Lung (tissue), 12 donors: ENCODE data around the gene TCAIM. TPM values are rescaled to one million over a fixed set of nuclear protein-coding genes. Genes with fewer than 3 reads are reported as not detected.

Experiments
- ATAC-seq: fragments of 200-7000 bp; cut with Tn5 transposase; one replicate; pipeline ENCODE4 v1.9.1; 2020; ENCODE audit warnings: moderate number of reproducible peaks; ENCODE audit not compliant: insufficient read depth, low FRiP score
- DNase-seq, 3 donors: peaks; one replicate each; pipeline ENCODE4 v3.0.0-alpha.2; 2013 to 2017
- H3K27ac ChIP-seq, 2 donors: one replicate each; pipeline ENCODE4 v1.5.1; 2013; ENCODE audit warnings: mild to moderate bottlenecking in 2 of 2, moderate library complexity in 2 of 2, control low read depth in 1 of 2, inconsistent platforms in 1 of 2, low read depth in 1 of 2, low read length in 1 of 2
- H3K27me3 ChIP-seq, 3 donors: one replicate each; pipeline ENCODE4 v1.5.1; 2013; ENCODE audit warnings: low read length in 2 of 3; ENCODE audit not compliant: control insufficient read depth in 3 of 3, insufficient read depth in 3 of 3
- H3K36me3 ChIP-seq, 4 donors: one replicate each; pipeline ENCODE4 v1.5.1; 2013; ENCODE audit warnings: low read length in 4 of 4, mild to moderate bottlenecking in 1 of 4, moderate library complexity in 1 of 4; ENCODE audit not compliant: control insufficient read depth in 4 of 4, insufficient read depth in 4 of 4
- H3K4me1 ChIP-seq, 5 donors: one replicate each; pipeline ENCODE4 v1.5.1; 2013; ENCODE audit warnings: low read length in 5 of 5, mild to moderate bottlenecking in 2 of 5, moderate library complexity in 1 of 5; ENCODE audit not compliant: control insufficient read depth in 5 of 5, insufficient read depth in 5 of 5
- H3K4me3 ChIP-seq: one replicate; pipeline ENCODE4 v1.5.1; 2013; ENCODE audit warnings: mild to moderate bottlenecking, control low read depth, moderate library complexity
- H3K9ac ChIP-seq, 2 donors: one replicate each; pipeline ENCODE4 v1.5.1; 2013; ENCODE audit warnings: low read length in 2 of 2, control low read depth in 1 of 2; ENCODE audit not compliant: insufficient read depth in 1 of 2
- H3K9me3 ChIP-seq, 4 donors: one replicate each; pipeline ENCODE4 v1.5.1; 2013; ENCODE audit warnings: low read length in 3 of 4, mild to moderate bottlenecking in 1 of 4, moderate library complexity in 1 of 4; ENCODE audit not compliant: control insufficient read depth in 4 of 4, insufficient read depth in 3 of 4
- CTCF ChIP-seq: IDR thresholded peaks from 2 replicates; pipeline ENCODE4 v1.5.1; 2012; ENCODE audit warnings: mild to moderate bottlenecking; ENCODE audit errors: control extremely low read depth, extremely low read depth
- WGBS, 2 donors: extraction: QIAGEN DNeasy Blood & Tissue Kit; methylation state at CpG; one replicate each; pipeline ENCODE4 v1.1.7; 2013; 5-methylcytosine and 5-hydroxymethylcytosine counted together
- polyA plus RNA-seq, 2 donors: library from polyadenylated mRNA; stranded (reverse); fragments of 200-250 nt; gene quantifications; one replicate each; pipeline ENCODE4 v1.2.1, GENCODE V29; 2013
- total RNA-seq, 2 donors: library from RNA; depleted of rRNA in 1 of 2; stranded (reverse); fragments of >200 nt in 1 of 2; gene quantifications; one replicate each; pipeline ENCODE4 v1.2.1, GENCODE V29; 2014 to 2021
- donor health status: control.
- donor health status: control.
- donor health status: Bipolar disorder and iron deficiency.
- donor health status: healthy.
- donor health status: DM: yes; HTN: yes; CAD: no.

The TCAIM gene
- total and polyA plus RNA-seq, 4 donors: 14.4 to 42.1 (median 18.9) TPM

DNA sequence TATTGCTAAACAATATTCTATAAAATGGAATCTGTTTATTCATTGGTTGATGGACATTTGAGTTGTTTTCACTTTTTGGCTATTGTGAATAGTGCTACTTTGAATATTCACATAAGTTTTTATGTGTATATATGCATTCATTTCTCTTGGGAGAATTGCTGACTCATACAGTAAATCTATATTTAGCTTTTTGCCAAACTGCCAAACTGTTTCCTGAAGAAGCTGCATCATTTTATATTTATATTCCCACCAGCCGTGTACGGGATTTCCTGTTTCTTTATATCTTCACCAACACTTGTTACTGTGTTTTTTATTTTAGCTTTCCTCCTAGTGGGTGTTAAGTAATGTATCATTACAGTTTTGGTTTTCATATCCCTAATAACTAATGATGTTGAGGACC, 12.5 kb upstream of the TCAIM start:
- Histone ChIP-seq H3K36me3 (no peaks in the 10 kb centered on the region), H3K9ac (no peak overlapping the region), H3K4me3 (no peak overlapping the region), H3K27me3 (peaks cover 0 to 3% (median 0%) of the 10 kb centered on the region in 3 donors), H3K9me3 (no peaks in the 10 kb centered on the region), H3K4me1 (no peaks in the 10 kb centered on the region), H3K27ac (no peak overlapping the region)
- DNase-seq (no peak), ATAC-seq (no peak)
- 26 to 47% methylated on average over 2 of the region's 2 CpGs for WGBS, 2 donors
- TF ChIP-seq CTCF: no peak

- Histone ChIP-seq H3K4me3 (no peak overlapping the region), H3K36me3 (no peaks in the 10 kb centered on the region), H3K27ac (no peak overlapping the region), H3K9ac (no peak overlapping the region), H3K9me3 (no peaks in the 10 kb centered on the region), H3K27me3 (peaks cover 0 to 3% (median 0%) of the 10 kb centered on the region in 3 donors), H3K4me1 (no peaks in the 10 kb centered on the region)
- ATAC-seq (no peak), DNase-seq (no peak)
- no peak for TF ChIP-seq CTCF
- 85 to 93% methylated on average over 3 of the region's 3 CpGs for WGBS, 2 donors
These were observed 12.1 kb upstream of the TCAIM start for GRCh38 chr3:44326515-44326914.

DNA sequence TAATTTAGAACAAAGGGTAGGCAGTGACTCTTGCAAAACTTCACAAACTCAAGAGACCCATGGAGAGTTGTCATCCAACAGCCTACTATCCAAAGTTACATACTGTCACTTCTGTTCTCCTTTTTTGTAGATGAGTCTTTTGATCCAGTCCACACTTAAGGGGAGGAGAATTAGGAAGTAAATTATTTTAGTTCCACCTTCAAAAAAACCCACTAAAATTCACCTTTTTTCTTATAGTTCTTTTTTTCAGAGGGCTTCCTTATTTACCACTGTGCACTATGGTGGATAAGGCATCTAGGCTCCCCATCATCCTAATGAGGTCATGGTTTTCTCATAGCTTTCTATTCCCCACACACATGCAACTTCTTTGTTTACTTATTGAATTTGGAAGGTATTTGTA, 8.6 kb upstream of the TCAIM start:
- H3K9ac ChIP-seq: no peak overlapping the region
- H3K36me3 ChIP-seq: no peaks in the 10 kb centered on the region
- H3K27me3 ChIP-seq: peaks cover 0 to 3% (median 0%) of the 10 kb centered on the region in 3 donors
- DNase-seq (no peak), ATAC-seq (no peak)
- no peak overlapping the region for H3K27ac ChIP-seq
- H3K9me3 ChIP-seq: no peaks in the 10 kb centered on the region
- no peak overlapping the region for H3K4me3 ChIP-seq
- no peaks in the 10 kb centered on the region for H3K4me1 ChIP-seq
- TF ChIP-seq CTCF: no peak

- no peak overlapping the region for H3K9ac ChIP-seq
- no peaks in the 10 kb centered on the region for H3K9me3 ChIP-seq
- DNase-seq (no peak), ATAC-seq (no peak)
- H3K4me1 ChIP-seq: no peaks in the 10 kb centered on the region
- H3K4me3 ChIP-seq: no peak overlapping the region
- no peak for TF ChIP-seq CTCF
- H3K36me3 ChIP-seq: no peaks in the 10 kb centered on the region
- no peak overlapping the region for H3K27ac ChIP-seq
- H3K27me3 ChIP-seq: peaks cover 0 to 3% (median 0%) of the 10 kb centered on the region in 3 donors
- WGBS, 2 donors: 64 to 78% methylated on average over 2 of the region's 2 CpGs
These were observed 8.1 kb upstream of the TCAIM start for GRCh38 chr3:44330444-44330843.
